Epithelial cell of proximal tubule (primary cell): Measurements from ENCODE around the gene FGFR3. TPM values are rescaled to one million over a fixed set of nuclear protein-coding genes. Genes with fewer than 3 reads are reported as not detected.

ENCODE experiments used
- DNase-seq: peaks from one replicate; pipeline ENCODE4 v3.0.0-alpha.2; 2011; ENCODE audit warnings: low read depth
- H3K4me3 ChIP-seq: 2 replicates; pipeline ENCODE4 v1.5.1; 2011; ENCODE audit warnings: low read depth, mild to moderate bottlenecking, low read length
- total RNA-seq: library from RNA; depleted of rRNA; stranded (reverse); fragments of >200 nt; gene quantifications from 2 replicates; pipeline ENCODE4 v1.2.3, GENCODE V29; 2015
- TF ChIP-seq, protein P1 (sequence below): conservative IDR thresholded peaks from 2 replicates; pipeline ENCODE4 v1.5.1; 2012; ENCODE audit warnings: low read depth, mild to moderate bottlenecking, low read length

FGFR3 gene
- total RNA-seq, 1 donor from 2014 or later, result 8.1 TPM

DNA sequence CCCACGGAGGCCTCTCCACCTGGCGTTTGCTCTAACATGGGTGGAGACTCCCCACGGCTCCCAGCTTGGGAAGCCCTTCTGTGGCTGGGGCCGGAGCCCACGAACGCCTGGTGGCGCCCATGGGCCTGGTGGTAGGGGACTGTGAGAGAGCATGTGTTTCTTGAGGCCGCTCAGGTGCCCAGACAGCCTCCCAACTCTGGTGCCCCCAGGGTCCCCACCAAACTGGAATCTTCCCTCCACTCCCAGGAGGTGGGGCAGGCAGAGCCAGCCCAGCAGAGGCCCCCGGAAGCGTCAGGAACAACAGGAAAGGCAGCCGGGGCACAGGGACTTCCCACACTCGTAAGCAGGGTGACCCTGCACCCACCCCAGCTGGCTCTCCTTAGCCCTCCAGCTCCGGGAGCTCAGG lies 33.3 kb upstream of the FGFR3 start:
- H3K4me3 ChIP-seq, result no peak overlapping the region
- no peak for DNase-seq
- TF ChIP-seq, protein P1, sequence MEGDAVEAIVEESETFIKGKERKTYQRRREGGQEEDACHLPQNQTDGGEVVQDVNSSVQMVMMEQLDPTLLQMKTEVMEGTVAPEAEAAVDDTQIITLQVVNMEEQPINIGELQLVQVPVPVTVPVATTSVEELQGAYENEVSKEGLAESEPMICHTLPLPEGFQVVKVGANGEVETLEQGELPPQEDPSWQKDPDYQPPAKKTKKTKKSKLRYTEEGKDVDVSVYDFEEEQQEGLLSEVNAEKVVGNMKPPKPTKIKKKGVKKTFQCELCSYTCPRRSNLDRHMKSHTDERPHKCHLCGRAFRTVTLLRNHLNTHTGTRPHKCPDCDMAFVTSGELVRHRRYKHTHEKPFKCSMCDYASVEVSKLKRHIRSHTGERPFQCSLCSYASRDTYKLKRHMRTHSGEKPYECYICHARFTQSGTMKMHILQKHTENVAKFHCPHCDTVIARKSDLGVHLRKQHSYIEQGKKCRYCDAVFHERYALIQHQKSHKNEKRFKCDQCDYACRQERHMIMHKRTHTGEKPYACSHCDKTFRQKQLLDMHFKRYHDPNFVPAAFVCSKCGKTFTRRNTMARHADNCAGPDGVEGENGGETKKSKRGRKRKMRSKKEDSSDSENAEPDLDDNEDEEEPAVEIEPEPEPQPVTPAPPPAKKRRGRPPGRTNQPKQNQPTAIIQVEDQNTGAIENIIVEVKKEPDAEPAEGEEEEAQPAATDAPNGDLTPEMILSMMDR, result no peak

DNA sequence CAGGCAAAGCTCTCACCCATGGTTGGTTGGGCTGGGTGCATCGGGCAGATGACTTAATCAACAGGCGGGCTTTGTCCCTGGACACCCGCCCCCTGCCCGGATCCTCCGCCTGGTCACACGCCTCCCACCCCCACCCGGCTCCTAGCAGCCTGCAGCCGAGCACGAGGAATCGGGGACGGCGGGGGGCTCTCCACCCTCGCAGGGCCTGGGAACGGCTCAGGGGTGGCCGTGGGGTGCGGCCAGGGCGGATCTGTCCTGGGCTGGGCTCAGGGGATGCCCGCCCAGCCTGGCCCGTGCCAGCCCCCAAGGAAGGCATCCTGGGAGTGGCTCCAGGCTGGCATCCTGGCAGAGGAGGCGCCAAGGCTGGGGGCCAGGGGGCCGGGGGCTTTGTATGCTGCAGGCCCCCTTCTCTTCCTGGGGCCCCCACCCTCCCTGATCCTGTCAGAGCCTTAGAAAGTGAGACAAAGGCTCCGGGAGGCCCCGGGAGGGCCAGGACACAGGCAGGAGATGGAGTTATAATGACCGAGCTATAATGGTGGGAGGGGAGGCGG lies 32.5 kb upstream of the FGFR3 start:
- H3K4me3 ChIP-seq, result no peak overlapping the region
- DNase-seq, result no peak
- TF ChIP-seq, protein P1, result no peak

DNA sequence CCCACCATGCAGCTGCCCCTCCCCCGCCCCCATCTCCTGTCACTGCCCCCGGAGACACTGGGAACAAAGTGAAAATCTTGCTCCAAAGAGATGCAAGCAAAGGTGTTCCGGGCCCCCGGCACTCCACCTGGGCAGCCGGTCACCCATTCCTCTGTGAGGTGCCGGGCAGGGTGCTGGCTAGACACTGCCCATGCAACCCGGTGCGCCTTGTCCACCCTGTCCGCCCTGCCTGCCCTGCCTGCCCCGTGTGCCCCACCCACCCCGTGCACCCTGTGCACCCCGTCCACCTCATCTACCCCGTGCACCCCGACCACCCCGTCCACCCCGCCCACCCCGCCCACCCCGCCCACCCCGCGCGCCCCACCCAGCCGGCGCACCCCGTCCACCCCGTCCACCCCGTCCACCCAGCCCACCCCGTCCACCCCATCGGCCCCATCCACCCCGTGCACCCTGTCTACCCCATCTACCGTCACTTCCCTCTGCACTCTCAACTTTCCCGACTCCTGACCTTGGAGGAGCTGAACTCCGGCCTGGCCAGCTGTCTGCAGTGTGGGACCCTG lies 31.9 kb upstream of the FGFR3 start:
- TF ChIP-seq, protein P1, result no peak
- no peak overlapping the region for H3K4me3 ChIP-seq
- DNase-seq, result no peak

DNA sequence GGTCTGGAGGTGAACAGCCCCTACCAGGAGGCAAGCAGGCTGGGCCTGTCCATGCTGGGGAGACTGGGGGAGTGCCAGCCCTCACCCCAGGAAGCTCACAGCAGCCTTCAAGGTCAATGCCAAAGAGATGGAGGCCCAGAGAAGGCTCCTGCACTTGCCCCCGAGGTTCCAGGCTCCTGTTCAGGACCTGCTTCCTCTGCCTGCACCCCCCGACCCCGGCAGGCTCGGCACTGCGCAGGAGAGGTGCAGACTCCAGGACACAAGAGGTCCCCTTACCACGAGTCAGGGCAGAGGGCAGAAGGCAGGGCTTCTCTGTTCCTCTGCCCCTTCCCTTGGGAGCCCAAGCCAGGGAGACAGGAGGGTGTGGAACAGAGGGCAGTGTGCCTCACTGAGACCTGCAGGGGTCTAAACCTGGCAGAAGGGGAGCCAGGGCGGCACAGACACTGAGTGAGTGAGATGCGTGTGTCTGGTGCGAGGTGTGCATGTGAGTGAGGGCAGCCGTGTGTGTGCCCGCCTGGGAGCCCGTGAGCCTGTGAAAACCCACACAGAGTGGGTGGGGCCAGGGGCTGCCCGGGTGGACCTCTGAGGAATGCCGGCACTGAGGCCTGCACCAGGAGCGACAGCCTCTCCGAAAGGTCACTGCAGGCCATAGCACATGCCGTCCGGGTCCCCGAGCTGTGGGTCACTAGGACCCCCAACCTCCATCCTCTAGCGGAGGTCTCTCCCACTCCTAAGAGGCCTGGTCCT lies 30.7 kb upstream of the FGFR3 start:
- DNase-seq, result no peak
- TF ChIP-seq, protein P1, result no peak
- no peak overlapping the region for H3K4me3 ChIP-seq

DNA sequence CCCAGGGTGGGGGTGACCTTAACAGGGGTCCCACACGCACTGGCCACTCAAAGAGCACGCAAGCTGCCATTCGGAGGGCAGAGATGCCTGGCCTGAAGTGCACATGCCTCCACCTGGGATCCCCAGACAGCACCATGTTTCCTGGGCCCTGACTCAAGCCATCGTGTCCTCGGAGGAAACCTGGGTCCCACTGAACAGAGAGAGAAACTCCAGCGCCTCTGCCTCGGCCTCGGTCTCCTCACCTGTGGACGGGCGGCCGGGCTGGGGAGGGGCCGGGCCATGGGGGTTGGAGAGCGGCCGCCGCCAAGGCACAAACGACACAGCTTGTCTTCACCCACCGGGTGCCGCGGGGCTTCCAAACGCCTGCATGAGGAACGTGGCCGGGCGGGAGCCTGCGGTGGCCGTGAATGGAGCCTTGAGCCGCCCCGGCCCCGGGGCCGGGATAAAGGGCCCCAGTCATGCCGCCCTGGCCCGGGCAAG lies 30.0 kb upstream of the FGFR3 start:
- DNase-seq, result no peak
- TF ChIP-seq, protein P1, result no peak
- H3K4me3 ChIP-seq, result no peak overlapping the region

DNA sequence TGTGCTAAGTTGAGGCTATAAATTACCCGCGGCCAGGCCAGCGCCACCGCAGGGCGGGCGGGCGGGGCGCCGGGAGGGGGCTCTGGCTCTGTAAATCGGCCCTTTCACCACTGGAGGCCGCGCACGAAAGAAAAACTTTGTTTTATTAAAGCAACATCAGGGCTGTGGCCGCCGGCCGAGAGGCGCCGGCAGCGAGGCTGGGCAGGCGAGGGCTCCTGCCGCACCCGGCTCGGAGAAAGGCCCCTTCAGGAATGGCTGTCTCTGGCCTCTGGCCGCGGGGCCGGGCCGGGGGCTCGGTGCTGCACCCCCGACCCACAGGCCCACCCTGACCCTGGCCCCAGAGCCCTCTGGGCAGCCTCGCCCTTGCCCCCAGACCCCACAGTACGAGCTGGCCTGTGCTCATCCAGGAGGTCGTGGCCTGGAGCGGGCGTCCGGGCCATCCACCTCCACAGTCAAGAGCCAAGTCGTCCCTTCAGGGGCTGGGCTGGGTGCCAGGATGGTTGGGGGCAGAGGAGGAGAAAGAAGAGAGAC lies 29.5 kb upstream of the FGFR3 start:
- no peak for DNase-seq

More for the DNA sequence above, 29.5 kb upstream of the FGFR3 start:
- peak overlapping the region; percentile 15 for H3K4me3 ChIP-seq
- TF ChIP-seq, protein P1, result no peak
